GM19438 (cell line): ENCODE results near the gene LRRK2.
"Not testable (repeated sequence)": the region's sequence is repeated elsewhere in the genome, so short reads cannot be mapped to it uniquely, and the experiment has no call there.

ENCODE experiments used
- ATAC-seq: cut with Tn5 transposase; IDR thresholded peaks from one replicate; pipeline ENCODE4 v1.9.1; 2021; ENCODE audit warnings: low read depth; ENCODE audit not compliant: unreplicated experiment

Gene LRRK2

DNA sequence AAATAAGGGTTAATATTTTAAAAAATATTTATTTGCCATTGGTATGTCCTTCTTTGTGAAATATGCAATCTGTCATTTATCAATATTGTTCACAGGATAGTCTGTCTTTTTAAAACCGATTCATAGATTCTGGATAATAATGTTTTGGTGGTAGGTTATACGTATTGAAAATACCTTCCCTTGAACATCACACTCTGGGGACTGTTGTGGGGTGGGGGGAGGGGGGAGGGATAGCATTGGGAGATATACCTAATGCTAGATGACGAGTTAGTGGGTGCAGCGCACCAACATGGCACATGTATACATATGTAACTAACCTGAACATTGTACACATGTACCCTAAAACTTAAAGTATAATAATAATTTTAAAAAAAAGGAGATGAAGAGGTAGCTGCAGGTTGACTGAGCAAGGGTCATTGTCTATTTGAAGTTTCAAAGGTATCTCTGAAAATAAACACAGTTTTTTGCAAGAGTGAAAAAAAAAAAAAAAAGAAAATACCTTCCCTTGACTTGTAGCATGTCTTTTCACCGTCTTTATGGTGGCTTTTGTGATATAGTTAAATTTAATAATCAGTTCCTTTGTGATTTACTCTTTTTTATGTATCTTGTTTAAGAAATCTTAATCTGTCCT lies 19.8 kb downstream of the LRRK2 start:
- ATAC-seq: not testable (repeated sequence)

DNA sequence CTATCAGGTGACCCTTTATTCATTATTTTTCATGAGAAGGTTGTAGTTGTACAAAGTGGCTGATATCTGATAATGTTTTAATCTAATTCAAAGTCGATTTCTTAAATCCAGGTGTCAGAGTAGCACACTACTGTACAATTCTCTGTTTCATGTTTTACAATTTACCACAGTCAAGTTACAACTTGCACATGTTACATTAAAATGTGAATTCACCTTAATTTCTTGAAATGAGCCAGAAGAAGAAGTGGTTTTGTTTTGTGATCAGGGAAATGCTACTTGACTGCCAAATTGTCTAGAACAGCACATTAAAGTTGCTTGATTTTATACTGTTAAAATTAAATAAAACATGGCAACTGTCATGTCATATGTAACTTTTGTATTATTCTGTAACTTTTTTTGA lies 23.2 kb downstream of the LRRK2 start:
- no peak for ATAC-seq

DNA sequence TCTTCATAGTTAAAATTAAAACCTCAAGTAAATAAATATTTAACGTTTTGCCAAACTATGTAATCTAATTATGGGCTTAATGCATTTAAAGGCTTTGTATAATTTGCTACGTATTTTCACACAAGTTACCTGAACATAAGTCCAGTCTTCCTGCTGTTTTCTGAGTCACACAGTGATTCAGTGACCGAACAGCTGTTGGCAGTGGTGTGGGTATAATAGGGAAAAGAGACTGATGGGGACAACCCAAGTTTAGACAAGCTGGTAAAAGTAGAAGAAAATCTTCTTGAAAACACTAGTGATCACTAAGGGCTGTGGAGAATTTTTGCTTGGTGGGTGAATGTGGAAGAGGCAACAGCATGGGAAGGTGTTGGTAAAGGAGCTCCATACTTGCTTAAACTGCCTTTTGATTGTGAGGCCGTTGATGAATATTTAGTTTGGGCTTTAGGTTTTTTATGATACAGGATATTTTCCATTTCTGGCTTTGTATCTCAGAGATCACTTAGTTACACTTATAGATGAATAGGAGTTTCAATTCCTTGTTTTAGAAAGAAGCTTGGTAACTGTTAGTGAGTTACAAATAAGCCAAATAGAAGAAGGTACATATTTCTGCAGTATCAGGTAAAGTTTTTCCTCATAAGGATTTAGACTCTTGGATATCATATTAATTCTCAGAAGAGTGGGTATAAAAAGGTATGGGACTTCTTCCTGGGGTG lies 23.9 kb downstream of the LRRK2 start:
- no peak for ATAC-seq

DNA sequence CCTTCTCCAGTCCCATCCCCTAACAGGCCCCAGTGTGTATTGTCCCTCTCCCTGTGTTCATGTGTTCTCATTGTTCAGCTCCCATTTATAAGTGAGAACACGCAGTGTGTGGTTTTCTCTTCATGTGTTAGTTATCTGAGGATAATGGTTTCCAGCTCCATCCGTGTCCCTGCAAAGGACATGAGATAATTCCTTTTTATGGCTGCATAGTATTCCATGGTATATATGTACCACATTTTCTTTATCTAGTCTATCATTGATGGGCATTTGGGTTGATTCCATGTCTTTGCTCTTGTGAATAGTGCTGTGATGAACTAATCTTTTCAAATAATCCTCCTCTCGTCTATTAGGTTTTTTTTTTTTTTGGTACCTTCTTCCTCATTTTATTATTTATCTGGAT lies 25.9 kb downstream of the LRRK2 start:
- ATAC-seq: not testable (repeated sequence)

DNA sequence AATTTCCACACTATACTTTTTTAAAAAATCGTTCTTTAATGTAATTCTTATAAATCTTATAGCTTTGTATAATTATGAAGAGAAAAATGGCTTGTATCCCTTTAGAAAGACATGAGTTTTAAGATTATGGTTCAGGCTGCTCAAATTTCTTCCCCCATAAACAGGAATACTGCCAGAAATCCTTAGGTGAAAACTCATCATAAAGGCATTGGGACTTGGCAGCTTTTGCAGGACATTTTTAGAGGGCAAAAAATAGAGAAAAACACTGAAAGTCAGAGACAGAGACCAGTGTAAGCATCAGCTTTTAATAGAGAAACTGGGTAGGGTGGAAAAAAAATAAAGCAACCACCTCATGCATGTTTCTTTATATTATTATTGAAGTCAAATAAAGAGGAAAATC lies 29.1 kb downstream of the LRRK2 start:
- no peak for ATAC-seq

DNA sequence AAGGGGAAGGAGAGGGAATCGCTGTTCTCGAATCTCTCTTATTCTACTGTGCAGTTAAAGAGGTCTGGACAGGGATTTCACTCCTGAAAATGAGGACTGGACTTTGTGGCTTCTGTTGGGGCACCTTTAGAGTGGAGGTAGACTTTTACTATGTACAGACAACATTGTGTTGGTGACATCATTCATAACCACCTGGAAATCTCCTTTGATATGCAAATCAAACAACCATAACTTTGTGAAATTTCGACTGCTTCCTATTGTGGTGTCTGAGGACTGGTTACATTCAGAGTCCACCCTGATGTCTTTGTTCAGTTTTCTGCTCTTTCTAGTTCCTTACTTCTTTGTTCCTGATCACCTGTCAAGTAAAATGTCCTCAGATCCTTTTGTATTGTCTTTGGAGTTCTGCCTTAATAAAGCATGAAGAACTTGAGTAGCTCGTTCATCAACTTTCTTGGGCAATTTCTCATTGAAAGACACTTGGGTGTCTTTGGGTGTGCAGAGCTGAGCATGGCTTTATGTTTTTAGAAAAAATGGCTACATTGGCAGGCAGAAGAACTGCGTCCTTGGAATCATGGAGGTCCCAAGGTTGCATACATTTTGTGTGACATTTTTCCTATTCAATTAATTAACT lies 29.8 kb downstream of the LRRK2 start:
- ATAC-seq: no peak

DNA sequence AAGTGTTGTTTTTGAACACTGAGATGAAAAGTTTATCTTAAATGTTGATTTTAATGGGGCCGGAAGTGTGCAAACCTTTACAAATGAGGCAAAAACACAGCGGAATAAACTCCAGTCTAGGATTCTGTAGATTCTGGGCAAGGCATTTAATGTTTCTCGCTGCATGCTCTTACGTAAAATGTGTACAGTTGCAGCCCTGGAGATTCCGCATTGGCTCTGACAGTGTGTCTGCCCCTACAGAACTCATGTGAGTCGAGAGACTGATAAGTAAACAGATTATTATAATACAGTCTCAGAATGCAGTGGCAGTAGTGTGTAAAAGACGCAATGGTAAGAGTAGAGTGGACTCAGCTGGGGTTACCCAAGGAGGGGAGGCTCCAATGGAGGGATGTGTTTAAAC lies 33.6 kb downstream of the LRRK2 start:
- no peak for ATAC-seq

DNA sequence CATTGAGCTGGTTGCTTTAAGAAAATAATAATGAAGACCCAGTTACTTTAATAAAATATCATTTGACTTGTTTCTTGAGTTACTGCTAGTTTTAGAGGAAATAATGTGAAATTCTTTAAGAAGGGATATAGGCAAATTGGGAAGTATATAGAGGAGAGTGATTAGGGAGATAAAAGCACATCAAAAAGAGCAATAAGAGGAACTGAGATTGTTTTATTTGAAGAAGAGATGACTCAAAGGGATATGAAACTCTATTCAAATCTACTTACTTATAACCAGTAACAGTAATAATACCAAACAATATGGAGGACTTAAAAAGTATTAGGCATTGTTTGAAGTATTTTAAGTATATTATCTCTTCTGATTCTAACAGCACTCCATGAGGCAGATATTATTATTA lies 37.1 kb downstream of the LRRK2 start:
- ATAC-seq: peak; percentile 53

DNA sequence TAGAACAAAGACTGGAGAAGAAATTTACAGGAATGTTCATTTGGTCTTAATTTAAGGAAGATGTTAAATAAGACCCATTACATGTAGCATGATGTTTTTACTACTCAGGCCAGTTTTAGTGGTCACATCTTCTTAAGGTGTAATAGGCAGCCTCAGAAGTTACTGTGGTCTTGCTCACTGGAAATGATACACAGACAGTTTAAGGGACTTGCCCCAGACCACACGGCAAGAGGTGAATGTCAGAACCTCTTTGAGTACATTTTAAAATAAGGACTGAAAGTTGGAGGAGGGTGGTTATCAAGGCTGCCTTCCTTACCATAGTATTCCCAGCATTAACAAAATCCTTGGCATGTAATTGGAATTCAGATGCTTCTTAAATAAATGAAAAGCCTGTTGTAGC lies 37.9 kb downstream of the LRRK2 start:
- ATAC-seq: peak; percentile 90

GRCh38 chr12:40263616-40264409 lies 39.0 kb downstream of the LRRK2 start:
- ATAC-seq: no peak

DNA sequence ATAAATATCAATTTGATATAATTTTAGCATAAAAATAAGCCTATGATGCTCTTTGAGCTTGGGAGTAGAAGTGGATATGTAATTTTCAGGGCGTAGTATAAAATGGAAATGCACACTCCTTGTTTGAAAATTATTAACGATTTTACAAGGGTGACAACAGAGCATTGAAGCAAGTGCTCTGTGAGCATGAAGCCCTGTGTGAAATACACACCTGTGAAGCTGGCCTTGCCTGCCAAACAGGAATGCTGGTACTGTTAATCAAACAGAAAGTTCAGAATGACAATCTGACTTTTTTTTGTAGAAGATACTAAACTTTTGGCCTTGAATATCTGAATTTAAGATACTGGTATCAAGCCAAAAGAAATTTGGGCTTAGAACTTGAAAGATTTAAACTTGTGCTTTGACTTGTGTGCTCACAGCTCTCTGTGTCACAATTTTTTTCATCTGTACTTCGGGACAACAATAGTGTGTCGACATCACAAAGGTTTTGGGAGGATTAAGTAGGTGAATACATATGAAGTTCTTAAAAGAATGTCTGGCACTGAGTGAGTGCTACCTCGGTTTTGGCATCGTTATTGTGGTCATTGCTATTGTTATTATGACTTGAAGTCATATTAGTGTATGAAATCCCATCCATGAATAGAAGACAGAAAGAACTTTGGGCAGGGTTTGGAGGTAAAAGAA lies 47.3 kb downstream of the LRRK2 start:
- ATAC-seq: no peak

DNA sequence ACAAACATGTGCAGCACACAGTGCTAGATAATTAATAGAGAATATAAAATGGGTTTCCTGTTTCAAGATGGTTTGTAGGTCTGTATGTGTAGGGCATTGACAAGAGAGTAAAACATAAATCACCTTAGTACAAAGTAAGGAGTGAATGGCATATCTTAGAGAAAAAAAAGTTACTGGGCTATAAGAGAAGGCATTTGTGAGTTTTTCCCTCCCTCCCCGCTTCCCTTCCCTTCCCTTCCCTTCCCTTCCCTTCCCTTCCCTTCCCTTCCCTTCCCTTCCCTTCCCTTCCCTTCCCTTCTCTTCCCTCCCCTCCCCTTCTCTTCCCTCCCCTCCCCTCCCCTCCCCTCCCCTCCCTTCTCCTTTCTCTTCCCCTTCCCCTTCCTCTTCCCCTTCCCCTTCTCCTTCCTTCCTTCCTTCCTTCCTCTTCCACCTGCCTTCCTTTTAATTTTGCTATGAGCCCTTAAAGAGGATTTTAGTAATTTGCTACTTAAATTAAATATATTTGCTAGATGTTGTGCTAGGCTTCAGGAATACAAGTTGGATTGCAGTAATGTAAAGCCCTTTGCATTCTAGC lies 57.1 kb downstream of the LRRK2 start:
- ATAC-seq: no peak

GRCh38 chr12:40286583-40286982 lies 61.8 kb downstream of the LRRK2 start:
- no peak for ATAC-seq

DNA sequence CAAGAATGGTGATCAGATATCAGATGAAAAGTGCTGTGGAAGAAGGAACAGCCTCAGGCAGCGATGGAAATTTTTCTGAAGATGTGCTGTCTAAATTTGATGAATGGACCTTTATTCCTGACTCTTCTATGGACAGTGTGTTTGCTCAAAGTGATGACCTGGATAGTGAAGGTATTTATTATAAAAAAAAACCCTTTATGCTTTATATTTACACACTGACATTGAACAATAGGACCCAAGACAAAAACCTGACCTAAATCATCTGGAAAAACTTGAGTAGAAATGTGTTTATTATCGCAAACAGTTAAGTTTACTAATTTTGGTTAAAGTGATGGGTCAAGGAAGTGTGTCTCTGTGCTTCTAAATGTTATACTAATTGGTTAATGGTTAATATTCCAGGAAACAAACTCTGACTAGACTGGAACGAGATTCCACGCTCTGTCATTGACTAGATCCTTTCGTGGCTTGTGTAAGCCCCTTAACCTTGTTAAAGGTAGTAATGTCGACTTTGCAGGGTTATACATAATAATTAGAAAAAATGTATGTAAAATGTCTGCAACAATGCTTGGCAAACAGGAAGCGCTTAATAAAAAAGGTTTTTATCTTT lies 62.7 kb downstream of the LRRK2 start:
- ATAC-seq: no peak

DNA sequence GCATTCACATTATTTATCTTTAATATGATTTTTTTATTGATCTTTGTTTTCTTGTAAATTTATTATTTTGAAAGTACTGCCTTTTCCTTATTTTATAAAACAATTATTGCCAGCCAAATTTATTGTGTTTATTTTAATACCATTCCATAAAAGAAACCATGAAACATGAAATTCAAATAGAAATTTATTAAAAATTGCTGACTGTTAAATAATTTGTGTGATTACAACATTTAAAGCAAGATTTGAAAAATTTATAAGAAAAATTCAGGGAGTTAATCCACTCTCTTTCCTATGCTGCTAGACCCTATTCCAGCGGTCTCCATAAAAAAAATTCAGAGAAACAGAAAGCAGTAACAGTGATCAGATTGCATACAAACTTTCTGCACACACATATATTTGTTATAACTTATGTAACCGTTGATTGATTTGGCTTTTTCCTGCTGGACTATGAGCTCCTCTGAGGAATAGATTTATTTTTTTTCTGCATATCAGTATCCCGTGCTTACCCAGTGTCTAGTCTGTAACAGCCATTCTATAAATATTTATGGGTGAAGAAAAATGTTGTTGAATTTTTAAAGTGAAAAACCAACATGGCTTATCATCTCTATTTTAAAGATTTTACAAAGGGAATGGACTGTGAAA lies 68.1 kb downstream of the LRRK2 start:
- ATAC-seq: no peak

GRCh38 chr12:40298341-40298740 lies 73.5 kb downstream of the LRRK2 start:
- no peak for ATAC-seq

DNA sequence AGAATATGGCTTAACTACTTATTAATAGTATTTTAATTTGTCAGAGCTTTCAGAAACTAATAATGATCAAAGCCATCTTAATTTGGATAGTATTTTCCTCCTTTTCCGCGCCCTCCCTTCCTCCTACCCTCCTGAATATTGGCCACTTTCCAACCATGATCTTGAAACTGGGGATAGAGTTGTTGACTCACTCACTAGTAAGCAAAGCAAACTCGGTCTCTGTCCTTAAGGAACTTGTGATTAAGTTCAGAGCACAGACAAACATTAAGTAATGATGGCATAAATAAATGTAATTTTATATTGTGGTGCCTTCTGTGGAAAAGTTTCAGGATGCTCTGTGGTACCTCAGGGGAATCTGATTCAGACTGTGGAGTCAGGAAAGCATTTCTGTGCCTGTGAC lies 75.7 kb downstream of the LRRK2 start:
- no peak for ATAC-seq

GRCh38 chr12:40309001-40309400 lies 84.2 kb downstream of the LRRK2 start:
- no peak for ATAC-seq

DNA sequence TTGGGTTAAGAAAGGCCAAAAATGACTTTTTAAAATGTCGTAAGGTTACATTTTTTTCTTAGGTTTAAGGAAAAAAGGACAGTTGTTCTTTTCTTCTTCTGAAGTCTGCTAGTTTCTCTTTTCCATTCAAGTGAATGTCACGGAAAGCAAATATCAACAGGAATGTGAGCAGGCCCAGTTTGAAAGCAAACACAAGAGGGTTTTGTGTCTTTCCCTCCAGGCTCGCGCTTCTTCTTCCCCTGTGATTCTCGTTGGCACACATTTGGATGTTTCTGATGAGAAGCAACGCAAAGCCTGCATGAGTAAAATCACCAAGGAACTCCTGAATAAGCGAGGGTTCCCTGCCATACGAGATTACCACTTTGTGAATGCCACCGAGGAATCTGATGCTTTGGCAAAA lies 85.4 kb downstream of the LRRK2 start:
- ATAC-seq: no peak
